GM18520 (cell line): Measurements from ENCODE around the gene PLPP7.

Experiments
- ATAC-seq: cut with Tn5 transposase; IDR thresholded peaks from one replicate; pipeline ENCODE4 v1.9.1; 2021; ENCODE audit not compliant: unreplicated experiment

The PLPP7 gene

GRCh38 chr9:131303381-131304321 lies 14.1 kb downstream of the PLPP7 start:
- no peak for ATAC-seq

GRCh38 chr9:131304676-131305355 lies 15.3 kb downstream of the PLPP7 start:
- no peak for ATAC-seq

GRCh38 chr9:131306397-131307004 lies 17.0 kb downstream of the PLPP7 start:
- no peak for ATAC-seq

GRCh38 chr9:131307974-131308373 lies 18.5 kb downstream of the PLPP7 start:
- ATAC-seq = no peak

GRCh38 chr9:131308452-131308851 lies 18.9 kb downstream of the PLPP7 start:
- ATAC-seq = no peak

GRCh38 chr9:131308906-131309529 lies 19.5 kb downstream of the PLPP7 start:
- no peak for ATAC-seq

GRCh38 chr9:131309530-131310276 lies 20.2 kb downstream of the PLPP7 start:
- no peak for ATAC-seq

- ATAC-seq = no peak
Observed at GRCh38 chr9:131310833-131311554, 21.5 kb downstream of the PLPP7 start.

GRCh38 chr9:131312246-131312645 lies 22.7 kb downstream of the PLPP7 start:
- ATAC-seq = no peak

GRCh38 chr9:131312822-131313770 lies 23.6 kb downstream of the PLPP7 start:
- ATAC-seq = no peak

- no peak for ATAC-seq
Observed at GRCh38 chr9:131318231-131319085, 28.9 kb downstream of the PLPP7 start.

- ATAC-seq = no peak
Observed at GRCh38 chr9:131319486-131319885, 30.0 kb downstream of the PLPP7 start.

GRCh38 chr9:131320031-131320685 lies 30.6 kb downstream of the PLPP7 start:
- no peak for ATAC-seq

- no peak for ATAC-seq
Observed at GRCh38 chr9:131323629-131324028, 34.1 kb downstream of the PLPP7 start.

- ATAC-seq = no peak
Observed at GRCh38 chr9:131324736-131325679, 35.5 kb downstream of the PLPP7 start.

GRCh38 chr9:131329241-131329641 lies 39.7 kb downstream of the PLPP7 start:
- ATAC-seq = no peak
